Measurements from ENCODE around the gene NRG3. TPM values are rescaled to one million over a fixed set of nuclear protein-coding genes. Genes with fewer than 3 reads are reported as not detected.

The NRG3 gene
- total RNA-seq, 6 experiments from 2014 or later: 0.34 to 0.99 (median 0.75) TPM

DNA sequence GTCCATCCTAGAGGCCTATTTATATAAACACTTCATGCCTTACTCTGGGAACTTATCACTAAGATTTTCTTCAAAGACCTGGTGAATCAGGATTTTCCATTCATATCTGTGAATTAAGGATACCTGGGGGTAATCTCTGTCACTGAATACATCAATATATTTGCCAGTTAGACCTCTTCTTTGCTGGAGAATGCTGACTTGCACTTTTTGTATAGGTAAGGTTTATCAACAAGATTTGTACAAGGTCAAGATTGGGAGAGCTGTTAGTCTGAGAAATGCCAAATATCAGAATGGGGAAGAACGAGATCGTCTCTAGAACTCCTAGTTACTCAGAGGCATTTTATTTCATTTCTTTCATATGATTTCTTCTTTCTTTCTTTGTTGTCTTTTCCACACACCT, 1060.0 kb downstream of the NRG3 start:
- WGBS (ENCODE audit: insufficient coverage, low coverage, low lambda C conversion rate, missing lambda C conversion rate): 74% methylated on average over 2 of the region's 2 CpGs
- DNase-seq: no peak
- ATAC-seq: no peak
- TF ChIP-seq, protein P1, sequence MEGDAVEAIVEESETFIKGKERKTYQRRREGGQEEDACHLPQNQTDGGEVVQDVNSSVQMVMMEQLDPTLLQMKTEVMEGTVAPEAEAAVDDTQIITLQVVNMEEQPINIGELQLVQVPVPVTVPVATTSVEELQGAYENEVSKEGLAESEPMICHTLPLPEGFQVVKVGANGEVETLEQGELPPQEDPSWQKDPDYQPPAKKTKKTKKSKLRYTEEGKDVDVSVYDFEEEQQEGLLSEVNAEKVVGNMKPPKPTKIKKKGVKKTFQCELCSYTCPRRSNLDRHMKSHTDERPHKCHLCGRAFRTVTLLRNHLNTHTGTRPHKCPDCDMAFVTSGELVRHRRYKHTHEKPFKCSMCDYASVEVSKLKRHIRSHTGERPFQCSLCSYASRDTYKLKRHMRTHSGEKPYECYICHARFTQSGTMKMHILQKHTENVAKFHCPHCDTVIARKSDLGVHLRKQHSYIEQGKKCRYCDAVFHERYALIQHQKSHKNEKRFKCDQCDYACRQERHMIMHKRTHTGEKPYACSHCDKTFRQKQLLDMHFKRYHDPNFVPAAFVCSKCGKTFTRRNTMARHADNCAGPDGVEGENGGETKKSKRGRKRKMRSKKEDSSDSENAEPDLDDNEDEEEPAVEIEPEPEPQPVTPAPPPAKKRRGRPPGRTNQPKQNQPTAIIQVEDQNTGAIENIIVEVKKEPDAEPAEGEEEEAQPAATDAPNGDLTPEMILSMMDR (IDR thresholded peaks at IDR 0.05): no peak
- TF ChIP-seq POLR2A (IDR thresholded peaks at IDR 0.05): no peak
- Histone ChIP-seq H3K4me1 (no peaks in the 10 kb centered on the region), H3K4me3 (no peak overlapping the region), H3K9me3 (no peaks in the 10 kb centered on the region), H3K27ac (no peak overlapping the region), H3K36me3 (no peaks in the 10 kb centered on the region), H3K27me3 (no peaks in the 10 kb centered on the region)
- intact Hi-C loops (cut with DNase I): no loop called here

DNA sequence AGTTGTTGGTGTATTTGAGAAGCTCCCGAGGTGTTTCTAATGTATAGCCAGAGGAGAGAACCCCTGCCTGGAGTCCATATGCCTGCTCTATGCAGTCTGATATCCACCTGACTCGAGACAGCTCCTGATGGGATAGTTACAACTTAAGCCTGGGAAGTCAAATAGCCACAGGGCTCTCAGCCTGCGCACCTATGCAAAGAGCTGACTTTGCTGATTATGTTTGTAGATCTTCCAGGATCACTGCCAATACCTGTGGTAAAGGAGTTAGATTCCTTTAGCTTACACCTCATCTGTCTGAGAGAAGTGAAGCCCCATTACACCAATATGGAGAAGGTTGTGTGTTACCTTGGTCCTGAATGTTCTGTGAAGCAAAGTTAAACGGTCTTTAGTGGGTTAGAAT, 1063.3 kb downstream of the NRG3 start:
- H3K36me3 ChIP-seq: no peaks in the 10 kb centered on the region
- no peaks in the 10 kb centered on the region for H3K4me1 ChIP-seq
- 50% methylated on average over 1 of the region's 4 CpGs for WGBS (ENCODE audit: insufficient coverage, low coverage, low lambda C conversion rate, missing lambda C conversion rate)
- no peak for ATAC-seq
- H3K27me3 ChIP-seq: no peaks in the 10 kb centered on the region
- H3K4me3 ChIP-seq: no peak overlapping the region
- TF ChIP-seq, protein P1 (IDR thresholded peaks at IDR 0.05): no peak
- H3K9me3 ChIP-seq: no peaks in the 10 kb centered on the region
- no peak overlapping the region for H3K27ac ChIP-seq
- intact Hi-C loops (cut with DNase I): no loop called here
- DNase-seq: no peak

DNA sequence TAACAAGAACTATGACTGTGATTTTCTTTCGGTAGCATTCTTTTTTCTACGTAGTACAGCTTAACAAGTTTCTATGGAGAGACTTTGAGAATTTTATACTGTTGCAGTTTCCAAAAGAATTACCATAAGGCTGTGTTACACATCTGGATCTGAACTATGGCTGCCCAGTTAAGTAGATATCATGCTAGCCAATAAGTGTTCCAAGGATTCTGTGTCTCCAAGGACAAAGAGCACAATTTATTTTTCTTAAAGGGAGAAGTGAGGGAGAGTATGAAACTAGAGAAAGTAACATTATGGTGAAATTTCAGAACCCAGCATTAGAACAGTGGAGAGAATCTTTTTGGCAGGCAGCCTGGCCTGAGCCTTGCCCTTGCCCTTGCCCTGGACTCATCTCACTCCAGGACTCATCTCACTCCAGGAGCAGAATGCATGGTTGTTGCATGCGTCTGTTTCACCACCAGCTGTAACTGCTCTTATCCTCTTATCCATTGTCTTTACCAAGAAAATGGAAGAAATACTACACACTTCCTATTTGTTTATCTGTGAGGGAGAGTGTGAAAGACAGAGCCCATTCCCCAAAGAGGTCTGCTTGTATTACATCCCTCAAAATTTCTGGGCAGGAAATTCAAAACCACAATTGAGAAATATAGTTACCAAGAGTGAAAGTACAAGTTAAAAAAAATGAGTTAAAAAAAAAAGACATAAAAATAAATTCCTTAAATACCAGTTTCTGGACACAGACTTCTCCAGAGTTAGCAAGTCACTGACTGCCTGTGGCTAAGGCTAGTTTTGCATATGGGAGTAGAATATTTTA, 1067.5 kb downstream of the NRG3 start:
- DNase-seq (no peak), ATAC-seq (peak in 1 of 4 donors; percentile 43)
- intact Hi-C loops (cut with DNase I): no loop called here
- H3K4me1 ChIP-seq: no peaks in the 10 kb centered on the region
- no peak overlapping the region for H3K4me3 ChIP-seq
- H3K27ac ChIP-seq: no peak overlapping the region
- TF ChIP-seq, protein P1 (IDR thresholded peaks at IDR 0.05): no peak
- TF ChIP-seq POLR2A (IDR thresholded peaks at IDR 0.05): no peak
- no peaks in the 10 kb centered on the region for H3K36me3 ChIP-seq
- no peaks in the 10 kb centered on the region for H3K27me3 ChIP-seq
- no peaks in the 10 kb centered on the region for H3K9me3 ChIP-seq
- WGBS (ENCODE audit: insufficient coverage, low coverage, low lambda C conversion rate, missing lambda C conversion rate): 62% methylated on average over 3 of the region's 3 CpGs

DNA sequence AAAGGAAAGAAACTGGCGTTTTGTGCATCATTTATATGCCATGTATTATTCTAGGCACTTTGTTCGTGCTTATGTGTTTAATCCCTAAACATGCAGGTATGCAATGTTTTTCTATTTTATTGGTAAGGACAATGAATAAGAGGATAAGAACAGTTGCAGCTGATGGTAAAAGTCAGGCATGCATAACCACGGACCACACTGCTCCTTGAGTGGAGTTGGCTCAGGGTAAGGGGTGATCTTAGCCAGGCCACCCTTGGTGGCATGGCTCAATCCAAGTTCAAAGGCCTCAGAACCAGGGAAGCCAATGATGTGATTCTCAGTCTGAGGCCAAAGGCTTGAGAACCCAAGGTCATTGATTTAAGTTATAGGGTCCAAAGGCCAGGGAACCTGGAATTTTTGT, 1068.1 kb downstream of the NRG3 start:
- no peak overlapping the region for H3K27ac ChIP-seq
- no peaks in the 10 kb centered on the region for H3K9me3 ChIP-seq
- ATAC-seq (no peak), DNase-seq (no peak)
- no peaks in the 10 kb centered on the region for H3K36me3 ChIP-seq
- 38% methylated on average over 3 of the region's 3 CpGs for WGBS (ENCODE audit: insufficient coverage, low coverage, low lambda C conversion rate, missing lambda C conversion rate)
- H3K4me3 ChIP-seq: no peak overlapping the region
- intact Hi-C loops (cut with DNase I): no loop called here
- TF ChIP-seq POLR2A (IDR thresholded peaks at IDR 0.05): no peak
- TF ChIP-seq, protein P1 (IDR thresholded peaks at IDR 0.05): no peak
- H3K27me3 ChIP-seq: no peaks in the 10 kb centered on the region
- H3K4me1 ChIP-seq: no peaks in the 10 kb centered on the region
